GM19023 (cell line): Measurements from ENCODE around the gene SLC39A9.
"Not testable (repeated sequence)": the region's sequence is repeated elsewhere in the genome, so short reads cannot be mapped to it uniquely, and the experiment has no call there.

Experiments
- ATAC-seq: cut with Tn5 transposase; IDR thresholded peaks from one replicate; pipeline ENCODE4 v1.9.1; 2021; ENCODE audit warnings: mild to moderate bottlenecking, moderate library complexity; ENCODE audit not compliant: unreplicated experiment

The SLC39A9 gene

GRCh38 chr14:69368381-69368780, 30.1 kb upstream of the SLC39A9 start:
- ATAC-seq: no peak

- no peak for ATAC-seq
Observed at GRCh38 chr14:69370061-69370460, 28.4 kb upstream of the SLC39A9 start.

GRCh38 chr14:69372146-69372545, 26.3 kb upstream of the SLC39A9 start:
- ATAC-seq: no peak

- no peak for ATAC-seq
Observed at GRCh38 chr14:69373104-69373503, 25.4 kb upstream of the SLC39A9 start.

GRCh38 chr14:69374235-69374634, 24.3 kb upstream of the SLC39A9 start:
- no peak for ATAC-seq

GRCh38 chr14:69375182-69375581, 23.3 kb upstream of the SLC39A9 start:
- no peak for ATAC-seq

- ATAC-seq: no peak
Observed at GRCh38 chr14:69375722-69376121, 22.8 kb upstream of the SLC39A9 start.

- ATAC-seq: no peak
Observed at GRCh38 chr14:69376439-69376838, 22.1 kb upstream of the SLC39A9 start.

GRCh38 chr14:69378274-69378673, 20.2 kb upstream of the SLC39A9 start:
- ATAC-seq: no peak

GRCh38 chr14:69387311-69387710, 11.2 kb upstream of the SLC39A9 start:
- no peak for ATAC-seq

- ATAC-seq: not testable (repeated sequence)
Observed at GRCh38 chr14:69391400-69391799, 7.1 kb upstream of the SLC39A9 start.

- ATAC-seq: no peak
Observed at GRCh38 chr14:69392481-69392880, 6.0 kb upstream of the SLC39A9 start.

- no peak for ATAC-seq
Observed at GRCh38 chr14:69395929-69396328, 2.6 kb upstream of the SLC39A9 start.

- no peak for ATAC-seq
Observed at GRCh38 chr14:69398818-69399210, 322 bp downstream of the SLC39A9 start.

- ATAC-seq: no peak
Observed at GRCh38 chr14:69399750-69400149, 1.3 kb downstream of the SLC39A9 start.

GRCh38 chr14:69400154-69400553, 1.7 kb downstream of the SLC39A9 start:
- ATAC-seq: no peak

- ATAC-seq: no peak
Observed at GRCh38 chr14:69401841-69402240, 3.3 kb downstream of the SLC39A9 start.

- no peak for ATAC-seq
Observed at GRCh38 chr14:69404478-69404877, 6.0 kb downstream of the SLC39A9 start.

GRCh38 chr14:69404883-69405282, 6.4 kb downstream of the SLC39A9 start:
- no peak for ATAC-seq

GRCh38 chr14:69405762-69406161, 7.3 kb downstream of the SLC39A9 start:
- no peak for ATAC-seq

GRCh38 chr14:69408331-69408960, 10.0 kb downstream of the SLC39A9 start:
- ATAC-seq: no peak

GRCh38 chr14:69413483-69413882, 15.0 kb downstream of the SLC39A9 start:
- no peak for ATAC-seq

GRCh38 chr14:69416087-69416486, 17.6 kb downstream of the SLC39A9 start:
- not testable (repeated sequence) for ATAC-seq
